CD4-positive, alpha-beta memory T cell (primary cell): ENCODE results near the gene FAM234B. TPM values are rescaled to one million over a fixed set of nuclear protein-coding genes. Genes with fewer than 3 reads are reported as not detected.

Experiments used
- CTCF ChIA-PET: fragments of 350-600 bp; sonication (Branson Sonifier 250); formaldehyde crosslinking; loops from one replicate; lab custom pipeline; 2021; ENCODE audit warnings: inconsistent platforms; ENCODE audit not compliant: partially characterized antibody; lab: Charles Lee
- POLR2A ChIA-PET: fragments of 350-600 bp; sonication (Branson Sonifier 250); formaldehyde crosslinking; loops from one replicate; lab custom pipeline; 2021; ENCODE audit not compliant: partially characterized antibody; lab: Charles Lee
- DNase-seq, 5 donors: peaks; one replicate each; pipeline versions ENCODE4 v3.0.0 to v3.0.0-alpha.2; 2020 to 2022; ENCODE audit warnings: mixed read lengths in 1 of 5
- H3K27ac ChIP-seq: one replicate; pipeline ENCODE4 v1.7.0; 2013; ENCODE audit warnings: low read depth, low read length
- H3K27me3 ChIP-seq: 2 replicates; pipeline ENCODE4 v1.7.0; 2013; ENCODE audit warnings: mild to moderate bottlenecking, low read length, moderate library complexity; ENCODE audit not compliant: insufficient read depth
- H3K36me3 ChIP-seq: 2 replicates; pipeline ENCODE4 v1.7.0; 2013; ENCODE audit warnings: mild to moderate bottlenecking, low read length, moderate library complexity; ENCODE audit not compliant: insufficient read depth
- H3K4me1 ChIP-seq: 2 replicates; pipeline ENCODE4 v1.7.0; 2013; ENCODE audit warnings: mild to moderate bottlenecking, low read length, moderate library complexity; ENCODE audit not compliant: insufficient read depth
- H3K4me3 ChIP-seq, 2 donors: one replicate each; pipeline ENCODE4 v1.7.0; 2013; ENCODE audit warnings: low read length in 2 of 2, mild to moderate bottlenecking in 1 of 2
- H3K9me3 ChIP-seq, 2 donors: one replicate each; pipeline ENCODE4 v1.7.0; 2013; ENCODE audit warnings: low read length in 2 of 2, control low read depth in 1 of 2; ENCODE audit not compliant: control insufficient read depth in 1 of 2
- H3K27ac Mint-ChIP-seq, 7 donors: one replicate each; pipeline ENCODE4 v1.8.0; 2020 to 2021; ENCODE audit warnings: mixed read lengths in 7 of 7, mild to moderate bottlenecking in 6 of 7, inconsistent platforms in 3 of 7, moderate library complexity in 3 of 7
- H3K27me3 Mint-ChIP-seq, 2 donors: one replicate each; pipeline ENCODE4 v1.8.0; 2020 to 2021; ENCODE audit warnings: mixed read lengths in 2 of 2
- H3K36me3 Mint-ChIP-seq, 2 donors: one replicate each; pipeline ENCODE4 v1.8.0; 2020 to 2021; ENCODE audit warnings: mixed read lengths in 2 of 2, inconsistent platforms in 1 of 2, mild to moderate bottlenecking in 1 of 2
- H3K4me1 Mint-ChIP-seq, 4 donors: one replicate each; pipeline ENCODE4 v1.8.0; 2020 to 2021; ENCODE audit warnings: mixed read lengths in 4 of 4, mild to moderate bottlenecking in 1 of 4
- H3K4me3 Mint-ChIP-seq, 8 donors: one replicate each; pipeline ENCODE4 v1.8.0; 2020 to 2021; ENCODE audit warnings: mixed read lengths in 8 of 8, mild to moderate bottlenecking in 7 of 8, moderate library complexity in 6 of 8, inconsistent platforms in 3 of 8
- H3K9me3 Mint-ChIP-seq, 8 donors: one replicate each; pipeline ENCODE4 v1.8.0; 2020 to 2021; ENCODE audit warnings: mixed read lengths in 8 of 8, mild to moderate bottlenecking in 5 of 8, inconsistent platforms in 3 of 8, moderate library complexity in 1 of 8
- intact Hi-C: fragments of 100-400 bp; cut with micrococcal nuclease; formaldehyde crosslinking; loops from one replicate; pipeline ENCODE4 v1.15.1; 2023
- polyA plus RNA-seq, 2 donors: library from polyadenylated mRNA; unstranded; fragments of 300-500 nt; fragmentation: Illumina TruSeq; gene quantifications; one replicate each; pipeline ENCODE4 v1.2.3, GENCODE V29; 2021
- total RNA-seq, 2 experiments: library from RNA; stranded (reverse); gene quantifications; one replicate each; pipeline ENCODE4 v1.2.3, GENCODE V29; 2021

Gene FAM234B
- total and polyA plus RNA-seq, 4 experiments from 2014 or later: 2.6 to 4.0 (median 3.3) TPM

DNA sequence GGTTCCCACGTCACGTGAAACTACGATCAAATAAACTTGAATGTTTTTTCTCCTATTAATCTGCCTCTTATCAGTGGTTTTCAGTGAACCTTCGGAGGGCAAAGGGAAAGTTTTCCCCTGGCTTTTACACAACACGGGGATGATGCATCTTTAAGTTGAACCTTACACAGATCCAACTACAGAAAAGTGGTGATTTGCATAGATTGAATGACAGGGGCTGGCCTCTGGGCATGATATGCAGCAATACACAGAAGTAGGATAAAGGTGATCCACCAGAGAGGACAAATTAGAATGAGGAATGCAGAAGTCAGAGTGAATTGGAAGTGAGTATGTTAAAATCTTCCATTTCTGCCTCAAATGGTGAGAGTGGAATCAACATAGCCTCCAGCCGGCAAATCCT is 47.7 kb downstream of the FAM234B start:
- no peak overlapping the region for H3K4me3 ChIP-seq
- ChIA-PET CTCF (no interaction called here), POLR2A (no interaction called here)
- Mint-ChIP-seq H3K9me3 (no peaks in the 10 kb centered on the region), H3K4me3 (no peak overlapping the region), H3K27me3 (peaks cover 2 to 6% of the 10 kb centered on the region in 2 donors), H3K36me3 (no peaks in the 10 kb centered on the region), H3K27ac (no peak overlapping the region), H3K4me1 (no peaks in the 10 kb centered on the region)
- no peaks in the 10 kb centered on the region for H3K36me3 ChIP-seq
- no peak for DNase-seq
- H3K27ac ChIP-seq: no peak overlapping the region
- no peaks in the 10 kb centered on the region for H3K9me3 ChIP-seq
- H3K27me3 ChIP-seq: no peaks in the 10 kb centered on the region
- intact Hi-C loops: no loop called here
- H3K4me1 ChIP-seq: no peaks in the 10 kb centered on the region

DNA sequence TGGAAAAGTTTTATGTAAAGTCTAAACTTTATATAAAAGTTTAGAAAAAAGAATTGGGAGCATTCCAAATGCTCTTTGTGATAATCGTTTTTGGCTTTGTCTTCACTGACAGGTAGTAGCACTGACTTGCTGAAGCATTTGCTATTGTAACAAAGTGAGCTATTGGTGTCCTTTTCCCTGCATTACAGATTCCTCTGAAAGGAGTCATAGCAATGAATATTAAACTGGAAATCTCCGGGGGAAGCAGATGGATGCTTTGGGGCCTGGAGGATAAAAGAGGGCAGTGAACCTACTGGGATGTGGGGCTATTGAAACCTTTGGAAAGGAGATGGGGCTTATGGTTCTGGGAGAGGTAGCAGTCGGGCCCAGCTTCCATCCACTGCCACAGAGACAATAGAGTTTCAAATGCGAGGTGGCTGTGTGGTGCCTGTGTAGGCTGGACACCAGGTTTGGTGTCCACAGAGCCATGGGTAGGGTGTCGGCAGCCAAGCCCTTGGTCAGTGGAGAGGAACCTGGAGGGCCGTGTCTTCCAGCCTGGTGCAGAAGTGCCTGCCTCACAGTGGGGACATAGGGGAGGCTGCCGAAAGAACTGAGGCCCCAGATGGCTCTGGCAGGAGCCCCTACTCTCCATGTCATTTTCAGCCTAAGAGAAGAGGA is 49.1 kb downstream of the FAM234B start:
- no peaks in the 10 kb centered on the region for H3K9me3 Mint-ChIP-seq
- Histone ChIP-seq H3K4me1 (peaks cover 8% of the 10 kb centered on the region), H3K9me3 (no peaks in the 10 kb centered on the region), H3K4me3 (no peak overlapping the region), H3K27ac (no peak overlapping the region), H3K36me3 (no peaks in the 10 kb centered on the region), H3K27me3 (no peaks in the 10 kb centered on the region)
- intact Hi-C loops: no loop called here
- H3K4me3 Mint-ChIP-seq: no peak overlapping the region
- ChIA-PET POLR2A (no interaction called here), CTCF (interaction anchor here (2.5 to 5.4 kb wide), 2 partner anchors 119 to 177 kb away, joined by 10 to 57 read pairs; no protein-coding TSS in a partner anchor)
- no peak for DNase-seq
- H3K27ac Mint-ChIP-seq: no peak overlapping the region
- H3K4me1 Mint-ChIP-seq: peaks cover 2 to 8% (median 6%) of the 10 kb centered on the region in 4 donors
- peaks cover 2 to 6% of the 10 kb centered on the region in 2 donors for H3K27me3 Mint-ChIP-seq
- no peaks in the 10 kb centered on the region for H3K36me3 Mint-ChIP-seq

DNA sequence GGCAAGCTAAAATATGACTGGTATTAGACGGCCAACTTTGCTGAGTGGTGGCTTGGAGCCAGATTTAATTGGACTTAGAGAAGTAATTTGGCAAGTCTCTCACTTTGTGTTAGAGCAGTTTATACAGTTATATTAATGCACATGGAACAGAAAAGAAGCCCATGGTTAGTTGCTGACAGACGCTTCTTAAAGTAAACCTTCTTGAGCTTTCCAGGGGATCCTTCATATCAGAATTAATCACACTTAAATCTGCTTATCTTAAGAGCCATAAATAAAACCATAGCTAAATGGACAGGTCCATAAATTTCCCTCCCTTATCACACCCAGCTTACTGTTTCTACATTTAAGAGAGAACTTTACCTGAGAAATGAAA is 49.7 kb downstream of the FAM234B start:
- Mint-ChIP-seq H3K27ac (no peak overlapping the region), H3K4me1 (peaks cover 5 to 13% (median 10%) of the 10 kb centered on the region in 4 donors), H3K9me3 (no peaks in the 10 kb centered on the region), H3K27me3 (peaks cover 0 to 6% of the 10 kb centered on the region in 2 donors), H3K36me3 (peaks cover 0 to 1% of the 10 kb centered on the region in 2 donors), H3K4me3 (no peak overlapping the region)
- Histone ChIP-seq H3K36me3 (no peaks in the 10 kb centered on the region), H3K9me3 (no peaks in the 10 kb centered on the region), H3K4me3 (no peak overlapping the region), H3K27me3 (no peaks in the 10 kb centered on the region), H3K4me1 (peaks cover 13% of the 10 kb centered on the region), H3K27ac (no peak overlapping the region)
- DNase-seq: no peak
- ChIA-PET CTCF (interaction anchor here (1.1 to 5.4 kb wide), 3 partner anchors 114 to 178 kb away, joined by 4 to 57 read pairs (median 10); no protein-coding TSS in a partner anchor), POLR2A (no interaction called here)
- intact Hi-C loops: no loop called here

DNA sequence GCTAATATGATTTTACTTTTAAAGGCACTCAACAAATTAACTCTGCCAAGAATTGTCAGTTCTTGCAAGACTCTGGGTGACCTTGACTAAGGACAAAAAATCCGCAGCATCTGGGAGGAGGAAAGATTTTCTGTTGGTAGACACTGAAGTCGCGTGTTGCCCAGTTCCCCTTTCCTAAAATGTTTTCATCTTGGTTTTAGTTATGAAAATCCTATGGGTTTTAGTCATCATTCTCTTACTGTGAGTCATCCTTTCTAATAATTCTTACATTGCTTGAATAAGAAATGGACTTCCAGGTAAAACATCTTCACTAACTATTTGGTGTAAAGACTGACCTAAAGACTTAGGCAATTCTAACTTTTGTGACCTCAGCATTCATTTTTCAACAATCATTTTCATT is 50.2 kb downstream of the FAM234B start:
- Histone ChIP-seq H3K27ac (no peak overlapping the region), H3K9me3 (no peaks in the 10 kb centered on the region)
- intact Hi-C loops: no loop called here

DNA sequence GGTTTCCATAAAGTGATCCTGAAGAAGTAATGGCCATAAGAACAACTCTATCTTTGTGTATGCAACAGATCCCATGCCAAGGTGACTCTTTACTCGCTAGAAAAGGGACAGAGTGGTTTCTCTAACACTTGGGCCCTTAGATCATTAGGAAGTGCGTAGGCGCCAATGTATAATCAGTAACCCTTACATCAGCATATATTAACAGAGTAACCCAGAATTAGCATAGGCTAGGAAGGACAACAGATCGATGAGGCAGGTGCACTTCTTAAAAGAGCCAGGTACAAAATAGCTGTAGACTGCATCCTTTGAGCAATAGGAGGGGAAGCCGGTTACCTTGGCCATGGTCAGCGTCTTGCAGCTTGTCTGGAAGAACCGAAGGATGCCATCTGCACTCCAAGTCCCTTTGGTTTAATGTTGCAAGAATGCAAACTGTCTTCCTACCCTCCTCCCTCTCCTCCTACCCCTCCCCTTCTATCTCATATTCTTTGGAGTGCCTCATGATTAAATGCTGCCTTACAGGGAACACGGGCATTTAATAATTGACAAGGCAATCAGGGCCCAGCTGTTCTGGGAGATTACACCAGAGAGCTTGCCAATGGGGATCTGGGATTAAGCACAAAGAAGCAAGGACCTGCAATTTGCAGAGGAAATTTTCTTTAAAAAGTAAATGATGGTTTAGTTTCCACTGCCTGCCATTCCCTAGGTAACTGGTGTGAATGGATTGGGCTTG is 51.2 kb downstream of the FAM234B start:
- Histone ChIP-seq H3K36me3 (no peaks in the 10 kb centered on the region), H3K27ac (no peak overlapping the region), H3K9me3 (no peaks in the 10 kb centered on the region), H3K4me1 (peaks cover 23% of the 10 kb centered on the region), H3K4me3 (no peak overlapping the region), H3K27me3 (no peaks in the 10 kb centered on the region)
- ChIA-PET CTCF (interaction anchor here (1.4 to 5.4 kb wide), 4 partner anchors 113 to 308 kb away, joined by 3 to 57 read pairs (median 7); no protein-coding TSS in a partner anchor), POLR2A (interaction anchor here (1.0 kb wide), 1 partner anchor 116 kb away, joined by 3 read pairs; no protein-coding TSS in a partner anchor)
- Mint-ChIP-seq H3K36me3 (peaks cover 0 to 1% of the 10 kb centered on the region in 2 donors), H3K27ac (no peak overlapping the region), H3K4me1 (peaks cover 18 to 27% (median 24%) of the 10 kb centered on the region in 4 donors), H3K4me3 (no peak overlapping the region), H3K9me3 (no peaks in the 10 kb centered on the region), H3K27me3 (peaks cover 0 to 6% of the 10 kb centered on the region in 2 donors)
- intact Hi-C loops: no loop called here
- no peak for DNase-seq

More for the DNA sequence above, 50.2 kb downstream of the FAM234B start:
- H3K4me3 Mint-ChIP-seq: no peak overlapping the region
- no peaks in the 10 kb centered on the region for H3K36me3 ChIP-seq
- CTCF ChIA-PET: interaction anchor here (1.1 to 5.4 kb wide), 3 partner anchors 113 to 179 kb away, joined by 4 to 57 read pairs (median 10); no protein-coding TSS in a partner anchor
- no peak for DNase-seq
- no peak overlapping the region for H3K27ac Mint-ChIP-seq
- no peaks in the 10 kb centered on the region for H3K27me3 ChIP-seq
- POLR2A ChIA-PET: no interaction called here
- no peak overlapping the region for H3K4me3 ChIP-seq
- H3K4me1 ChIP-seq: peaks cover 19% of the 10 kb centered on the region
- H3K27me3 Mint-ChIP-seq: peaks cover 0 to 6% of the 10 kb centered on the region in 2 donors
- H3K9me3 Mint-ChIP-seq: no peaks in the 10 kb centered on the region
- H3K4me1 Mint-ChIP-seq: peaks cover 10 to 18% (median 16%) of the 10 kb centered on the region in 4 donors
- H3K36me3 Mint-ChIP-seq: peaks cover 0 to 1% of the 10 kb centered on the region in 2 donors

DNA sequence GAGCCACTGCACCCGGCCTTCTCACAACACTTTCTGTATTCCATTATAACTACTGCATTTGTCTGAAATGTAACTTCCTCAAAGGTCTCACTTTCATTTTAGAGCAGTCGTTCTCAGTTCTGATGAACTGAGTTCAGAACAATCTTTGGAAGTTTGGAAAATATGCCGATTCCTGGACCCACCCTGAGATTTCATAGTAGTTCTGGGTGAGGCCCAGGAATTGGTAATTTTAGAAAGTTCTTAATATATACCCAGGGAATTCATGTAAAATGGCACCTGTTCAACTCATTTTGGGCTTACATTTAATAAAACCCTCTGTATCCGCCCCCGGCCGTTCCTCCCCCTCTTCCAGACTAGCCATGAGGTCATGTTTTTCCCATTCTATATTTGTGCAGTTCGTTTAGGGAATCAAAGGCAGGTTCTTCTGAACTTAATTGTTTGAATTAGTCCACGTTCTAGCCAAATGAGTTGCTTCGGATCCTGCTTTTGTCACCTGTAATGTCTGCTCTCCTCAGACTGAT is 53.4 kb downstream of the FAM234B start:
- Histone ChIP-seq H3K36me3 (no peaks in the 10 kb centered on the region), H3K27ac (no peak overlapping the region), H3K9me3 (no peaks in the 10 kb centered on the region), H3K4me3 (no peak overlapping the region), H3K4me1 (peaks cover 39% of the 10 kb centered on the region), H3K27me3 (no peaks in the 10 kb centered on the region)
- DNase-seq: no peak
- Mint-ChIP-seq H3K27ac (peak overlapping the region in 6 of 7 donors; percentile 17 to 99 (median 84)), H3K36me3 (peaks cover 0 to 1% of the 10 kb centered on the region in 2 donors), H3K4me3 (peak overlapping the region in 2 of 8 donors; percentile 22 to 57), H3K27me3 (peaks cover 0 to 6% of the 10 kb centered on the region in 2 donors), H3K9me3 (no peaks in the 10 kb centered on the region), H3K4me1 (peaks cover 30 to 47% (median 40%) of the 10 kb centered on the region in 4 donors)
- ChIA-PET CTCF (interaction anchor here (0.7 to 8.8 kb wide), 6 partner anchors 105 to 182 kb away, joined by 4 to 213 read pairs (median 14); no protein-coding TSS in a partner anchor), POLR2A (interaction anchor here (0.6 to 5.4 kb wide), 3 partner anchors 114 to 181 kb away, joined by 3 to 52 read pairs (median 4); no protein-coding TSS in a partner anchor)
- intact Hi-C loops: loop anchor here (1.0 kb wide), 2 partner anchors 115 to 181 kb away; no protein-coding TSS in a partner anchor
